HCT116 (cell line): ENCODE results near the gene BEND3. TPM values are rescaled to one million over a fixed set of nuclear protein-coding genes. Genes with fewer than 3 reads are reported as not detected.

Experiments
- ATAC-seq: fragments of 200-7000 bp; cut with Tn5 transposase; 2 replicates; pipeline ENCODE4 v1.9.1; 2020; ENCODE audit warnings: mild to moderate bottlenecking, moderate library complexity
- BruUV-seq: library from RNA; stranded (reverse); fragments of 400-500 nt; replicated peaks from 2 replicates; lab custom pipeline; 2021; lab: Mats Ljungman, UMichigan
- CTCF ChIA-PET: fragments of 300-600 bp; sonication (Branson Sonifier 250); formaldehyde crosslinking; loops from one replicate; lab custom pipeline; 2021; ENCODE audit warnings: antibody characterized with exemption; lab: Charles Lee
- POLR2A ChIA-PET: fragments of 300-600, 350-600 bp; sonication (Branson Sonifier 250); formaldehyde crosslinking; loops from one replicate; lab custom pipeline; 2021; ENCODE audit warnings: antibody characterized with exemption; lab: Charles Lee
- RAD21 ChIA-PET, 2 experiments: fragments of 300-600 bp; sonication (Branson Sonifier 250); formaldehyde crosslinking; loops; one replicate each; lab custom pipeline; 2023; ENCODE audit warnings: low total read pairs in 2 of 2; ENCODE audit not compliant: uncharacterized antibody in 2 of 2, unreplicated experiment in 2 of 2, low non-redundant PET in 1 of 2; lab: Charles Lee
- DNase-seq: peaks from one replicate; pipeline ENCODE4 v3.0.0-alpha.2; 2010; ENCODE audit warnings: low read depth, low spot score
- H2AFZ ChIP-seq: fragments of 200-600 bp; shearing (Covaris generic), sonication (generic); 2 replicates; pipeline ENCODE4 v1.6.1; 2017; ENCODE audit warnings: low read depth, mixed run types, mixed read lengths, antibody characterized with exemption, low read length; ENCODE audit not compliant: poor library complexity, severe bottlenecking
- H3K27ac ChIP-seq: 2 replicates; pipeline ENCODE4 v1.5.1; 2012; ENCODE audit warnings: low read depth, low read length
- H3K27me3 ChIP-seq: fragments of 200-600 bp; sonication (generic); 2 replicates; pipeline ENCODE4 v1.6.1; 2016; ENCODE audit warnings: mixed run types, low read length, mixed read lengths; ENCODE audit not compliant: insufficient read depth
- H3K36me3 ChIP-seq, 2 experiments: fragments of 200-500 bp in 1 of 2; fragments of 200-600 bp in 1 of 2; sonication (Bioruptor generic) in 1 of 2; sonication (generic) in 1 of 2; 2 replicates each; pipeline versions ENCODE4 v1.5.1 to v1.6.1; 2014 to 2016; ENCODE audit warnings: low read length in 2 of 2, inconsistent platforms in 1 of 2, mixed read lengths in 1 of 2, mixed run types in 1 of 2; ENCODE audit not compliant: insufficient read depth in 2 of 2, control insufficient read depth in 1 of 2
- H3K4me1 ChIP-seq, 2 experiments: fragments of 200-600 bp in 1 of 2; sonication (generic) in 1 of 2; 2 replicates each; pipeline versions ENCODE4 v1.5.1 to v1.6.1; 2012 to 2017; ENCODE audit warnings: low read length in 2 of 2, inconsistent platforms in 1 of 2, mild to moderate bottlenecking in 1 of 2, mixed read lengths in 1 of 2, mixed run types in 1 of 2, moderate library complexity in 1 of 2; ENCODE audit not compliant: insufficient read depth in 2 of 2, control insufficient read depth in 1 of 2
- H3K4me2 ChIP-seq: fragments of 200-600 bp; sonication (generic); 2 replicates; pipeline ENCODE4 v1.6.1; 2017; ENCODE audit warnings: mixed run types, low read length, mixed read lengths
- H3K4me3 ChIP-seq, 2 experiments: fragments of 200-600 bp in 1 of 2; sonication (generic) in 1 of 2; replicated peaks in 1 of 2; 2 replicates each; pipeline ENCODE4 v1.5.1; 2011 to 2016; ENCODE audit warnings: low read length in 2 of 2, control low read depth in 1 of 2, low read depth in 1 of 2, mild to moderate bottlenecking in 1 of 2, mixed read lengths in 1 of 2, mixed run types in 1 of 2
- H3K79me2 ChIP-seq: fragments of 200-600 bp; sonication (generic); 2 replicates; pipeline ENCODE4 v1.6.1; 2017; ENCODE audit warnings: mild to moderate bottlenecking, mixed run types, low read length, moderate library complexity, mixed read lengths; ENCODE audit not compliant: insufficient read depth
- H3K9ac ChIP-seq: fragments of 200-600 bp; sonication (generic); 2 replicates; pipeline ENCODE4 v1.6.1; 2016; ENCODE audit warnings: low read length, mixed read lengths
- H3K9me2 ChIP-seq: fragments of 200-600 bp; sonication (generic), shearing (Covaris generic); 2 replicates; pipeline ENCODE4 v1.6.1; 2017; ENCODE audit warnings: mixed run types, mild to moderate bottlenecking, moderate library complexity; ENCODE audit not compliant: insufficient read depth
- H3K9me3 ChIP-seq, 2 experiments: fragments of 200-500 bp in 1 of 2; fragments of 200-600 bp in 1 of 2; sonication (Bioruptor generic) in 1 of 2; sonication (generic) in 1 of 2; 2 replicates each; pipeline ENCODE4 v1.6.1; 2014 to 2017; ENCODE audit warnings: low read length in 2 of 2, mixed read lengths in 2 of 2, inconsistent platforms in 1 of 2, low read depth in 1 of 2, mild to moderate bottlenecking in 1 of 2, mixed run types in 1 of 2, moderate library complexity in 1 of 2; ENCODE audit not compliant: control insufficient read depth in 1 of 2, insufficient read depth in 1 of 2
- H4K20me1 ChIP-seq: fragments of 200-600 bp; sonication (generic), shearing (Covaris generic); 2 replicates; pipeline ENCODE4 v1.6.1; 2017; ENCODE audit warnings: mixed run types, mild to moderate bottlenecking, moderate library complexity; ENCODE audit not compliant: insufficient read depth
- ATF3 ChIP-seq: IDR thresholded peaks from 2 replicates; pipeline ENCODE4 v1.6.1; 2012
- CBX3 ChIP-seq: IDR thresholded peaks from 2 replicates; pipeline ENCODE4 v1.6.1; 2012; ENCODE audit warnings: low read depth
- EGR1 ChIP-seq: IDR thresholded peaks from 2 replicates; pipeline ENCODE4 v1.6.1; 2012; ENCODE audit warnings: low read depth
- ELF1 ChIP-seq: IDR thresholded peaks from 2 replicates; pipeline ENCODE4 v1.6.1; 2012; ENCODE audit warnings: low read depth, borderline replicate concordance
- EZH2phosphoT487 ChIP-seq: fragments of 200-600 bp; IDR thresholded peaks from 2 replicates; pipeline ENCODE4 v1.6.1; 2018; ENCODE audit warnings: antibody characterized with exemption, borderline replicate concordance
- MAX ChIP-seq: IDR thresholded peaks from 2 replicates; pipeline ENCODE4 v1.6.1; 2012
- RAD21 ChIP-seq: IDR thresholded peaks from 2 replicates; pipeline ENCODE4 v1.6.1; 2012; ENCODE audit warnings: low read depth, mild to moderate bottlenecking
- REST ChIP-seq: IDR thresholded peaks from 2 replicates; pipeline ENCODE4 v1.6.1; 2012; ENCODE audit warnings: low read depth
- ZFX ChIP-seq: fragments of 450-650 bp; IDR thresholded peaks from 2 replicates; pipeline ENCODE4 v1.6.1; 2017
- intact Hi-C: fragments of 100-400 bp; cut with micrococcal nuclease; formaldehyde crosslinking; loops from 2 replicates; pipeline ENCODE4 v1.10.0; 2022
- total RNA-seq: library from RNA; stranded (reverse); gene quantifications from one replicate; pipeline ENCODE4 v1.2.1, GENCODE V29; 2021; ENCODE audit not compliant: unreplicated experiment

Gene BEND3
- total RNA-seq, 1 experiment from 2014 or later: 6.3 TPM

- ATAC-seq: no peak
- H3K4me2 ChIP-seq: no peak overlapping the region
- BruUV-seq: no TSS peak
Observed at GRCh38 chr6:107121266-107121665, 6.0 kb upstream of the BEND3 start.

More at GRCh38 chr6:107121266-107121665, 6.0 kb upstream of the BEND3 start:
- Histone ChIP-seq H3K36me3 (no peaks in the 10 kb centered on the region), H3K9ac (no peak overlapping the region), H3K9me2 (no peaks in the 10 kb centered on the region), H2AFZ (no peak overlapping the region), H3K27ac (no peak overlapping the region), H3K4me1 (peaks cover 12 to 14% of the 10 kb centered on the region in 2 experiments; a peak in 3 of 4 replicates), H3K9me3 (no peaks in the 10 kb centered on the region), H3K27me3 (no peaks in the 10 kb centered on the region), H4K20me1 (no peaks in the 10 kb centered on the region), H3K4me3 (no peak overlapping the region), H3K79me2 (no peaks in the 10 kb centered on the region)
- ChIA-PET POLR2A (interaction anchor here (0.6 kb wide), 1 partner anchor 99 kb away, joined by 3 read pairs; no protein-coding TSS in a partner anchor), CTCF (no interaction called here), RAD21 (no interaction called here)
- no peak for TF ChIP-seq EZH2phosphoT487
- no peak for TF ChIP-seq REST
- TF ChIP-seq RAD21: no peak
- no peak for TF ChIP-seq EGR1
- no peak for TF ChIP-seq ATF3
- TF ChIP-seq MAX: no peak
- no peak for TF ChIP-seq CBX3
- TF ChIP-seq ELF1: no peak
- TF ChIP-seq ZFX: no peak
- no peak for DNase-seq
- intact Hi-C loops: no loop called here
